T-helper 9 cell (primary cell): Measurements from ENCODE around the gene NFATC1.
A peak's percentile ranks its signal among the peaks of the same experiment; 100 is the strongest.
"Not testable (repeated sequence)": the region's sequence is repeated elsewhere in the genome, so short reads cannot be mapped to it uniquely, and the experiment has no call there.

Experiments used
- DNase-seq: peaks from one replicate; pipeline ENCODE4 v3.0.0-alpha.2; 2020

Gene NFATC1

DNA sequence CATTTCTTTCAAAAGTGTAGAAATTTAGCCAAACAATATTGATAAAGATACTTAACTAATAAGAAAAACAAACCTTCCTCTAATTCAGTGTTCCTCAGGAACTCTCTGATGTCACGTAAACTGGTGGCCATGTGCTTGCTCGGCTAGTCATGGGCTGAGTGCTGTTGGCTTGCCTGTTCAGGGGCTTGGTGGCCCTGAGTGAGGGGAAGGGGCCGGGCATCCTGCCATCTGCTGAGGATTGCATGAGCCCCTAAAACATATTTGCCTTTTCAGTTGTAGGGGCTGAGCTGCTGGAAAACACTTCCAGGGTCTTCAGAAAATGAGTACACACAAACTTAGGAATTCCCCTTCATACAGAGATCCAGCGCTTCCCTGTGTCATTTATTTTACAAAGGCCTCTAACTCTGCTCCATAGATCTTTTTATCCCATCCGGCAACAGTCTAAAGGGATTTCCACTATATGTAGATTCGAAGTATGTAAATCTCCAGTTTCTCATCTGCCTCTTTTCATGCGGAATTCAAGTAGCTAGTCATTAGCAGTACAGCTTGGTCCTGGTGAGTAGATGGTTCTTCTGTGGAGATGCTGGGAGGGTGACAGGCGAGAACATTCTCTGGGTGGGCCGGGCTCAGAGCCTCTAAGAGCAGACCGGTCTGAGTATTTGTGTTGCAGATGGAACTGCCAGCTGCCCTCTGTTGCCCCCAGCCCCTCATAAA lies 20.1 kb upstream of the NFATC1 start:
- DNase-seq = no peak

DNA sequence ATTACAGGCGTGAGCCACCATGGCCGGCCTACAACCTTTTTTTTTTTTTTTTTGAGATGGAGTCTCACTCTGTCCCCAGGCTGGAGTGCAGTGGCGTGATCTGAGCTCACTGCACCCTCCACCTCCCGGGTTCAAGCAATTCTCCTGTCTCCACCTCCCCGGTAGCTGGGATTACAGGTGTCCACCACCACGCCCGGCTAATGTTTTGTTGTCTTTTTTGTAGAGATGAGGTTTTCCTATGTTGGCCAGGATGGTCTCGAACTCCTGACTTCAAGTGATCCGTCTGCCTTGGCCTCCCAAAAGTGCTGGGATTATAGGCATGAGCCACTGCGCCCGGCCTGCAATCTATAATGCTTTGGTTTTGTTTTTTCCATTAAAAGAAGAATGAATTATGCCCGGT lies 19.1 kb upstream of the NFATC1 start:
- not testable (repeated sequence) for DNase-seq

DNA sequence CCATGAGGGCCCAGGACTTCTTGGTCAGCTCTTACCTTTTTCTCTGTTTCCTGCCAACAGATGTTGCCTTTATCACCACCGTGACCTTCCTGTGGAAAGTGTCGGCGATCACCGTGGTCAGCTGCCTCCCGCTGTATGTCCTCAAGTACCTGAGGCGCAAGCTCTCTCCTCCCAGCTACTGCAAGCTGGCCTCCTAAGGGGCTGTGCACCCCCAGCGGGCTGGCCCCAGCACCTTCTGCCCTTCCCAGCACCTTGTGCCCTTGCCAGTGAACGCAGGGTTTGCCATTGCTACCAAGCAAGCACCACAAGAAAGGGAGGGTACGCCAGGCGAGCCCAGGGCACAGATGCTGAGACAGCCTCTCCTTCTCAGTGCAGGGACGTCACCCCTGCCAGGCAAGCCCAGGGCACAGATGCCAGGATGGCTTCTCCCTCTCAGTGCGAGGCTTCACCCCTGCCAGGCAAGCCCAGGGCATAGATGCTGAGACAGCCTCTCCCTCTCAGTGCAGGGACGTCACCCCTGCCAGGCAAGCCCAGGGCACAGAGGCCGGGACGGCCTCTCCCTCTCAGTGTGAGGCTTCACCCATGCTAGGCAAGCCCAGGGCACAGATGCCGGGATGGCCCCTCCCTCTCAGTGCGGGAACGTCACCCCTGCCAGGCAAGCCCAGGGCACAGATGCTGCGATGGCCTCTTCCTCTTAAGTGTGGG lies 18.4 kb upstream of the NFATC1 start:
- no peak for DNase-seq

GRCh38 chr18:79378536-79379250 lies 17.0 kb upstream of the NFATC1 start:
- DNase-seq = peak; percentile 84

DNA sequence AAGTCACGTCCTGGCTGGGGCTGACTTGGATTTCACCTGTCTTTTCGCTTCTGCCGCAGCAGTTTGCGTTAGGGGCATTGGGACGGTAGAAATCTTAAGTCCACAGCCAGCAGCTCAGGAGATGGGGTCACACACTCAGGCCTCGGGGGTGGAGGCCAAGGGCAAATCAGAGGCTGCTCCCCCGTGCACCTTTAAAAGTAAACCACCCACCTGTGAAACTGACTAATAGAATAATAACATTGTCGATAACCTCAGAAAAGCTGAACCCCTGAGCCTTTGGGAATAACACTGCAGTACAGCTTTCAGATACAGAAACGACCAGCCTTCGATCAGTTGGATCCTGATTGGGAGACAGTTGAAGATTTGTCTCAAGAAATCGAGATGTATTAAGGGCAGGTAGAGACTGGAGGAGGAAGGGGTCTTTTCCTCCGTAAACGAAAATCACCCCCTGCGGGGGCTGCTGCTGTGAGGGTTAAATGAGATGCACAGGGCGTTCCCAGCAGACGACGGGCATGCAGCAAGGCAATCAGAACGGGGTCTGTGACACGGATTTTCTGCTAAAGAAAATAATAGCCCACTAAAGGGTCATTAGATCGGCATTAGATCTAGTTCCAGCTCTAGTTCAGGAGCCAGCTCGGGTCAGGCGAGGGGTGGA lies 16.4 kb upstream of the NFATC1 start:
- no peak for DNase-seq

- DNase-seq = no peak
These were observed 15.6 kb upstream of the NFATC1 start for GRCh38 chr18:79379931-79380815.

DNA sequence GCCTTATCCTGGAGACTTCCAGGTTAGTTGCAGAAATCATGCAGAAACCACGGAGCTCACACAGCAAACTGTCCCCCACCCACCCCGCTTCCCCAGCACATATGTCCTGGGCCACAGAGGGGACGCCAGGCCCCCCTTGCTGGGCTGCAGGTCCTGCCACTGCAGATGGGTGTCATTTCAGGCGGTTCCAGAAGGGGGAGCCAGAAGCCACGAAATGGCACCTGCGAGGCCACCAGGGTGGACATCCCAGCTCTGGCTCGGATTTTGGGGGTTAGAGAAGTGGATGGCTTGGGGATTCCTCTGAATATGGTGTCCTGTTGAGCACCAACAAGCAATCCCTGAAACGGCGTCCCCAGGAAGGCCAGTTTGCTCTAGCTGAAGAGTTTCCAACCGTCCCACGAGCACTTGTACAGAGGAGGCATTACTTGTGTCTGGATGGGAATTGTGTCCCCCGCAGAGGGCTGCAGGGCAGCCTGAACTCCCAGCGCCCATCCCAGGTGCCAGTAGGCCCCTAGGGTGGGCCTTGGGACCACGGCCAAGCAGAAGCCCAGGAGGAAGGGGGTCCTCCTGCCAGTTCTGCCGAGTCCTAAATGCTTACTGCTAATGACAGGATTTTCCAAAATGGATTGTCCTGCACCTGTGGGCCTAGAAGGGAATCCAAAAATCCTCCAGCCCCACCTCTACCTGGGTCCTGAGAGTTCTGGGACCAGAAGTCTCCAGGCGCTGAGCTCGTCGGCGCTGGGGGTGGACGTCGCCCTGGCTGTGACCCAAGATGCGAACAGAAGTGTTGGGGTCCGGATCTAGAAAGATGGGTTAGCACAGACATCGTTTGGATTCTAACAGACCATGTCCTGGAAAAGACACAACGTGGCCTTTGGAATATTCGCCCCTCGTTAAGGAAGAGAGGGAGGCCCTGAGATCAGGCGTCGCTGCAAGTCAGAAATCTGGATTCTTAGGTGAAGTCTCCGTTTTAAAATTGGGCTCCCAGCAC lies 14.6 kb upstream of the NFATC1 start:
- DNase-seq = peak; percentile 71

DNA sequence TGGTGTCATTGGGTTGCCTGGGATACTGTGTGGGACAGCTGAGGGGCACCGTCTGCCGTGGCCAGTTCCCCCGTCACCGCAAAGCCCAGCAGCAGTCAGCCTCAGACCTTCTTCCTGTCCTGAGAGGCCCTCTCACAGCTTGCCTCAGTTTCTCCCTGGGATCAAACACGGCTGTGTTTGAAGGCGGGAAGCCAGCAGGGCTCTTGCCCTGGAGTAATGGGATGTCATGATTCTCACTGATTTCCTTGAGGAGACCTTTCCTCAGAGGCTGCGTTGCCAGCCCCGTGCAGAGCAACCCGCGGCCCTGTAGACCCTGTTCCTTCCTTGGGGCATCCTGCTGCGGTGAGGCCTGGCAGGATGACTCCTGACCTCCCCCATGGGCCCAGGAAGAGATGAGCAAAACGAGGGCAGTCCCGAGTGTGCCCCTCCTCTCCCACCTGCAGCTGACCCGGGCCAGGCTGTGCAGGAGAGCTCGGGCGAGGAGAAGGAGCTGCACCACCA lies 13.9 kb upstream of the NFATC1 start:
- DNase-seq = no peak

DNA sequence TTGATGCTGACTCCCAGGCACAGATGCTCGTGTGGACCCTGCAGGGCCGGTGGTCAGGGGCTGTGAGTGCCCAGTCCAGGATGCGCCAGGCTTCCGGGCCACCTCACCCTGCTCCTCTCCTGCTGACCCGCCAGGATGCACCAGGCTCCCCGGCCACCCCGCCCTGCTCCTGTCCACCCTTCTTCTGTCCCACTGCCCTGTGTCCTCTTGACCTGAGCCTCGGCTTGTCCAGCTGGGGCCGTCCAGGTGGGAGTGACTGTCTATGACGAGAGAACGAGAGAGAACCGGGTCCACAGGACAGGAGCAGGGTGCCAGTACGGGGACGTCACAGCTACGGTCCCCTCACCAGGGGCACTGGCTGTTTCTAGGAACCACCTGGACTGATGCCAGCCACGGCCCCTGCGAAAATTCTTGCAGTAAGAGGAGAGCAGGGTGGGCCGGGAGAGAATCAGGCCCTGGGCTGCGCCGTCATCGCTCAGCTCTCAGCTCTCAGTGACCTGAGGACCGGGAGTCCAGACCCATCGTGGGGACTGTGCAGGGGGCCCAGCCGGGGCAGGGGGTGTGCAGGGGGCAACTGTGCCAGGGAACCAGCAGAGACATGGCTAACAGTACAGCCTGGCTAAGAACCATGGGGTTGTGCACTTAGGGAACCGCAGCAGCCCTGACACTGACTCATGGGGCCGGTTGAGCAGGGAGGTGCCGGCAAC lies 12.9 kb upstream of the NFATC1 start:
- DNase-seq = no peak

- no peak for DNase-seq
These were observed 12.2 kb upstream of the NFATC1 start for GRCh38 chr18:79383388-79384056.

GRCh38 chr18:79384151-79384807 lies 11.5 kb upstream of the NFATC1 start:
- DNase-seq = no peak

- no peak for DNase-seq
These were observed 10.9 kb upstream of the NFATC1 start for GRCh38 chr18:79384834-79385233.

DNA sequence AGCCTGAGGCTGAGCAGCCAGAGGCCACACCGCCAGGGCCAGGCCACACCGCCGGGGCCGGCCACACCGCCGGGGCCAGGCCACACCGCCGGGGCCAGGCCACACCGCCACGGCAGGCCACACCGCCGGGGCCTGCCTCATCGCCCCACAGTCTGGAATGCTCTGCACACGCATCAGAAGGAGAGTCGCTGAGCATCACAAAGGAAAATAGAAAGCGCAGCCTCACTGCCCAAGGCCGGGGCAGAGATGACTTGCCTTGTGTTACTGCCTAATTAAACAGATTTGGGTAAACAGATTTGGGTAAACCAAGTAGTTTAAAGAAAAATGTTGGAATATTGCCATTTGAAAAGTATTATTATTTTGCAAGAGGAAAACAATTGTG lies 10.4 kb upstream of the NFATC1 start:
- no peak for DNase-seq

DNA sequence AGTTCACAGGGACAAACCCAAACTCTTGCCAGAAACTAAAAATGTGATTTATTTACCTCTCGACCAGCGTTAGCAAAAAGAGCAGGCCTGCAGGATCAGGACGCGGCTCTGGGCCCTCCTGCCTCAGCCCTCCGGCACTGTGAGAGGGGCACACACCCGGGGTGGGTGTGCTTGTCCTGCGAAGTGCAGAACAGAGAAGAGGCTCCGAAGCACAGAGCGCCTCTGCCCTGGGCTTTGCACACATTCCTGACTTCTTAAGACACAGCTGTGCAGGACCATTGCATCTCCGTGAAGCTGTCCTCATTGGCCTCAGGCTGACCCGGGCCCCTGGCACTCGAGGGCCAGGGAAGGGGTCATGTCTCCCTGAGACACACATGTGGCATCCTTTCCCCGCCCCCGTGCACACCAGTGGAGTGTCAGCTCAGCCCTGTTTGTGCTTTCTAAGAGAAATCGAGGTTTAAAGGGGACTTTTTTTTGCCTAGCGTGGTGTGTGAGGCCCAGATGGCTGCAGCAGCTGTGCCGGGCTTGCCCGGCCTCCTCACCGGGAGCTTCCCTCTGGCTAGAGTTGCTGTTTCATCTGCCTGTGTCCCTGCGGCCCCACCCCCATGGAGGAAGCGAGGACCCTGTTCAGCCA lies 9.9 kb upstream of the NFATC1 start:
- DNase-seq = no peak

GRCh38 chr18:79386547-79386946 lies 9.2 kb upstream of the NFATC1 start:
- DNase-seq = no peak

GRCh38 chr18:79387214-79387613 lies 8.5 kb upstream of the NFATC1 start:
- DNase-seq = no peak

GRCh38 chr18:79387615-79388014 lies 8.1 kb upstream of the NFATC1 start:
- DNase-seq = no peak

GRCh38 chr18:79388043-79388442 lies 7.7 kb upstream of the NFATC1 start:
- no peak for DNase-seq

DNA sequence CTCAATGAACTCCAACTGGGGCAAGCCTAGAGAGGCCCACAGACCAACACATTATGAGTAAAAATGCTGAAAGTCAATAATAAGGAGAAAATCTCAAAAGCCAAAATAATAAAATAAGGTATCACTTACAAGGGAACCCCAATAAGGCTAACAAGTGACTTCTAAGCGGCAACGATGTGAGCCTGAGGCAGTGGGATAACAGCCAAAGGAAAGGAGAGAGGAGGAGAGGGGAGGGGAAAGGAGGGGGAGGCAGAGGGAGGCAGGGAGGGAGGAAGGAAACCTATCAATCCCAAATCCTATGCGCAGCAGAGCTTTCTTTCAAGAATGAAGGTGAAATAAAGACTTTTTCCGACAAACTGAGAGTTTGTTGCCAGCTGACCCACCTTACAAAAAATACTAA lies 6.0 kb upstream of the NFATC1 start:
- no peak for DNase-seq
